SH-SY5Y (cell line): Measurements from ENCODE around the gene TBX18.

Experiments used
- GATA2 ChIP-seq: IDR thresholded peaks from 2 replicates; pipeline ENCODE4 v1.6.1; 2011; ENCODE audit warnings: mild to moderate bottlenecking, low read depth, low read length
- GATA3 ChIP-seq: IDR thresholded peaks from 2 replicates; pipeline ENCODE4 v1.6.1; 2011; ENCODE audit warnings: low read depth, mild to moderate bottlenecking, low read length, moderate library complexity

- no peak for TF ChIP-seq GATA3
- no peak for TF ChIP-seq GATA2
These were observed 8.2 kb upstream of the TBX18 start for GRCh38 chr6:84772428-84773132.
